ENCODE results near the gene DAG1. TPM values are rescaled to one million over a fixed set of nuclear protein-coding genes. Genes with fewer than 3 reads are reported as not detected.

The DAG1 gene
- total RNA-seq, 1 experiment from 2014 or later: 93.0 TPM

DNA sequence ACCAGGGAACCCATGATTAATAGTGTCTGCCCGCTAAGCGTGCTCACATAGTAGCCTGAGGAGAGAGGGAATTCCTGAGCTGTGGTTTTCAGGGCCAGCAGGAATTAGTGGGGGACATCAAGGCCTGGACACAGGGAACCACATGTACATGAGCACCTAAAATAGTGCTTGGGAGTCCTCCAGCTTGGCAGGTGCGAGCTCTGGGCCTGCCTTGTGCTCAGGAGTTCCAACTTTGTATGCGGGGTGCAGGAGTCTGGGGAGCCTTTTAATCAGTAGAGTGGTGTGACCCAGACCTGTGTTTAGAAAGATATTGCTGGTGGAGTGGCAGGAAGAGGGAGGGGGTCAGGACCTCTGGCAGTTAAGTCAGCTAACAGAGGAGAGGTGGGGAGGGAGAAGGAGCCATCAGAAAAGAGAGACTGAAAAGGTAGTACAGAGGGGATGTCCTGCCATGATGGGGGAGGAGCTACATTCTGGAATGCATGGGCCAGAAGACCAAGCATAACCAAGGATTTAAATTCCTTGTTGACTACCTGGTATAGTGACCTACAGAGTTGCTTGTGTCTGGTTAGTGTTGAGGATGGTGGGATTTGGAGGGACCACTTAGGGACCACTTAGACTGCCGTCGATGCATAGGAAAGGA is 1.9 kb downstream of the DAG1 start:
- Histone ChIP-seq H3K14ac (ENCODE audit: insufficient read depth, low read length) (no peak overlapping the region), H3K9ac (ENCODE audit: extremely low read depth, insufficient read length, low read length) (no peak overlapping the region), H3K4ac (ENCODE audit: low read depth, low read length) (no peak overlapping the region), H3K27ac (ENCODE audit: insufficient read length, low read depth, low read length) (no peak overlapping the region), H3K23ac (ENCODE audit: insufficient read length, low read depth, low read length) (no peak overlapping the region), H3T11ph (ENCODE audit: low read length) (no peak overlapping the region), H3K18ac (ENCODE audit: insufficient read length, low read depth, low read length) (no peak overlapping the region), H3K79me2 (ENCODE audit: insufficient read depth, low read length) (peaks cover 15% of the 10 kb centered on the region), H2BK15ac (ENCODE audit: low read depth, low read length) (no peak overlapping the region), H3K4me2 (ENCODE audit: insufficient read depth, insufficient read length, low read length) (peak overlapping the region; percentile 96), H4K91ac (ENCODE audit: insufficient read length, low read depth, low read length) (no peak overlapping the region), H3K79me1 (ENCODE audit: insufficient read depth, low read depth, low read length, poor library complexity, severe bottlenecking) (peaks cover 6% of the 10 kb centered on the region), H3K4me1 (ENCODE audit: insufficient read depth, low read length) (peaks cover 2% of the 10 kb centered on the region; the same call in 1 of the 2 replicates), H2BK12ac (ENCODE audit: insufficient read length, low read depth, low read length) (no peak overlapping the region), H2BK120ac (ENCODE audit: low read depth, low read length, poor library complexity, severe bottlenecking) (no peak overlapping the region), H3K27me3 (ENCODE audit: insufficient read depth, low read length) (no peaks in the 10 kb centered on the region), H2AFZ (ENCODE audit: low read length) (no peak overlapping the region), H4K5ac (ENCODE audit: insufficient read length, low read depth, low read length) (no peak overlapping the region), H2AK5ac (ENCODE audit: insufficient read length, low read length) (no peak overlapping the region), H3K9me3 (ENCODE audit: control insufficient read depth, low read depth, low read length) (no peaks in the 10 kb centered on the region), H4K8ac (replicated peaks; ENCODE audit: insufficient read length, low read depth, low read length) (no peak overlapping the region), H3K23me2 (ENCODE audit: insufficient read length, low read depth, low read length, poor library complexity, severe bottlenecking) (peaks cover 7% of the 10 kb centered on the region), H3K56ac (ENCODE audit: insufficient read length, low read depth, low read length) (no peak overlapping the region), H2BK20ac (ENCODE audit: low read depth, low read length, poor library complexity, severe bottlenecking) (no peak overlapping the region), H2BK5ac (ENCODE audit: insufficient read length, low read length) (no peak overlapping the region), H4K20me1 (ENCODE audit: control insufficient read depth, insufficient read depth, insufficient read length) (no peaks in the 10 kb centered on the region)
- no CpG with 5 or more reads among the region's 6 CpGs for WGBS (ENCODE audit: extremely low coverage, insufficient read length, low lambda C conversion rate)
- no peak for DNase-seq
- Mint-ChIP-seq H3K4me1 (peaks cover 27 to 30% of the 10 kb centered on the region in 2 experiments), H3K36me3 (ENCODE audit: insufficient read depth in 1 of 3, low read depth in 3 of 3) (peaks cover 23 to 34% (median 24%) of the 10 kb centered on the region in 3 experiments), H3K9me3 (no peaks in the 10 kb centered on the region), H3K27me3 (ENCODE audit: low read depth) (no peaks in the 10 kb centered on the region), H3K4me3 (peak overlapping the region; percentile 86 to 90), H3K27ac (peak overlapping the region; percentile 53 to 97 (median 72); a peak in 5 of 7 replicates)
- TF ChIP-seq, protein P1, sequence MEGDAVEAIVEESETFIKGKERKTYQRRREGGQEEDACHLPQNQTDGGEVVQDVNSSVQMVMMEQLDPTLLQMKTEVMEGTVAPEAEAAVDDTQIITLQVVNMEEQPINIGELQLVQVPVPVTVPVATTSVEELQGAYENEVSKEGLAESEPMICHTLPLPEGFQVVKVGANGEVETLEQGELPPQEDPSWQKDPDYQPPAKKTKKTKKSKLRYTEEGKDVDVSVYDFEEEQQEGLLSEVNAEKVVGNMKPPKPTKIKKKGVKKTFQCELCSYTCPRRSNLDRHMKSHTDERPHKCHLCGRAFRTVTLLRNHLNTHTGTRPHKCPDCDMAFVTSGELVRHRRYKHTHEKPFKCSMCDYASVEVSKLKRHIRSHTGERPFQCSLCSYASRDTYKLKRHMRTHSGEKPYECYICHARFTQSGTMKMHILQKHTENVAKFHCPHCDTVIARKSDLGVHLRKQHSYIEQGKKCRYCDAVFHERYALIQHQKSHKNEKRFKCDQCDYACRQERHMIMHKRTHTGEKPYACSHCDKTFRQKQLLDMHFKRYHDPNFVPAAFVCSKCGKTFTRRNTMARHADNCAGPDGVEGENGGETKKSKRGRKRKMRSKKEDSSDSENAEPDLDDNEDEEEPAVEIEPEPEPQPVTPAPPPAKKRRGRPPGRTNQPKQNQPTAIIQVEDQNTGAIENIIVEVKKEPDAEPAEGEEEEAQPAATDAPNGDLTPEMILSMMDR (conservative IDR thresholded peaks at IDR 0.05): no peak

Measured in H9 (cell line).